Left renal cortex interstitium (tissue), 4 donors: ENCODE results near the gene CPAMD8. TPM values are rescaled to one million over a fixed set of nuclear protein-coding genes. Genes with fewer than 3 reads are reported as not detected.

ENCODE experiments used
- DNase-seq, 4 donors: peaks; one replicate each; pipeline ENCODE4 v3.0.0-alpha.2; 2013; ENCODE audit warnings: low read depth in 4 of 4, low spot score in 2 of 4, missing footprints in 1 of 4
- polyA plus RNA-seq, 4 donors: library from polyadenylated mRNA; unstranded; fragments of 120-200 nt; gene quantifications; one replicate each; pipeline ENCODE4 v1.2.1, GENCODE V29; 2013; ENCODE audit not compliant: insufficient read length in 4 of 4

CPAMD8 gene
- polyA plus RNA-seq, result 10 to 100 TPM; 32.8 to 61.5 (median 45.7) TPM

DNA sequence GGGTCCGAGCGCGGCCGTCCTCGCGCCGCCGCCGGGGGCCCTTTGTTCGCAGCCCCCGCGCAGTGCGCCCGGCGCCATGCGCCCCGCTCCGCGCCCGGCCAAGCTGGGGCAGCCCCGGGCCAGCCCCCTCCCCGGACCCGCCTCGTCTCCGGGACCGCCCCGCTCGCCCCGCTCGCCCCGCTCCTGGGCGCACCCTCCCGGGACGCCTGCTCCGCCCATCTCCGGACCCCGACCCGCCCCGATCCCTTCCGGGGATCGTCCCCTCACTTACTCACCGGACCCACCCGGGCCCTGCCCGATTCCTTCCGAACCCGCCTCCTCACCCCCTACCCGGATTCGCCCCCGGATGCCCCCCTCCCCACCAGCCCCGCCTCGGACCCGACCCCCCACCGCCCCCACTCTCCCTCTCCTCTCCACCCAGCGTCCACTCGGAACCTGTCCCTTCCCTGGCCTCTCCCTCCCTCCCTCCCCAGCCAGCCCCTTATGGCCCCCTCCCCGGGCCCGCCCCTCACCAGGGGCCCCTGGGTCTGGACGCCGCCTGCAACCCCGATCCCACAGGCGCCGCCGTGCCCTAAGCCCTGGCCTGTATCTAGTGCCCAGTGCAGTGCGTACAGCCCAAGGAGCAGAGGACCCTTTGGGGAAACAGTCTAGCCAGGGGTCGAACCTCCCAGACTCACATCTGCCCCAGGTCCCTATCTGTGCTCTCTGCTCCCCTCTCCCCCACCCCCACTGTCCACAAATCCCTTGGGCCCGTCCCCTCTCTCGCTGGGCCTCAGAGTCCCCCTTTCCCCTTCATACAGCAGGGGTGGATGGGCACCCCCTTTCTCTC lies at the start of gene CPAMD8:
CPAMD8 (minus strand) TSS at position 105 of the 829 bp plus-strand sequence. CDS start 168 bp downstream, outside the sequence.
- no peak for DNase-seq

DNA sequence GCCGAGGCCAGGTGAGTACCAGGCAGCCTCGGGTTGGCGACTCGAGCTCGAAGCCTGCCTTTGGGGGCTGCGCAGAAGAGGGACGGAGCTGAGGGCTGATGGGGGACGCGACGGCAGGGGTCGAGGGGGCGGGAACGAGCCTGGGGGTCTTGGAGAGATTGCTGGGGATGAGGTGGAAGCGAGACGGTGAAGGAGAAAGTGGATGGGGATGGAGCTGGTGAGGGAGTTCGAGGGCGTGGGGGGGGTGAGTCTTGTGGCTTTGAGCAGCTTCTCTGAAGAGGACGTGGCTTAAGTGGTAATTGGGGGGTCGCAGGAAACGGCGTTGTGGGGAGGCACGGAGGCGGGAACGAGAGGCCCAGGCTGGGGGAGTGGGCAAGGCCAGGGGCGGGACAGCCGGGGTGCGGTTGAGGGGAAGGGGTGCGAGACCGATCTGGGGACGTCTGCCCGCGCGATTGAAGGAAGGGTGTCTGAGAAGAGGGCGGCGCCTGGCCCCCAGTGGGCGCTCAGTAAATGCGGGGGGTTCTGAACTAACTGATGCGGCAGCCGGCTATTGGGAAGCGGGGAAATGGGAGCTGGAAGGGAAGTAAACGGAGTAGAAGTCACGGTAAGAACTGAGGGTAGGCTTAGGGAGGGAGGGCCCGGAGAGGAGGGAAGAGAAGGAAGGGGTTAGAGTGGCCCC lies 49.4 kb upstream of the CPAMD8 start:
- no peak for DNase-seq

DNA sequence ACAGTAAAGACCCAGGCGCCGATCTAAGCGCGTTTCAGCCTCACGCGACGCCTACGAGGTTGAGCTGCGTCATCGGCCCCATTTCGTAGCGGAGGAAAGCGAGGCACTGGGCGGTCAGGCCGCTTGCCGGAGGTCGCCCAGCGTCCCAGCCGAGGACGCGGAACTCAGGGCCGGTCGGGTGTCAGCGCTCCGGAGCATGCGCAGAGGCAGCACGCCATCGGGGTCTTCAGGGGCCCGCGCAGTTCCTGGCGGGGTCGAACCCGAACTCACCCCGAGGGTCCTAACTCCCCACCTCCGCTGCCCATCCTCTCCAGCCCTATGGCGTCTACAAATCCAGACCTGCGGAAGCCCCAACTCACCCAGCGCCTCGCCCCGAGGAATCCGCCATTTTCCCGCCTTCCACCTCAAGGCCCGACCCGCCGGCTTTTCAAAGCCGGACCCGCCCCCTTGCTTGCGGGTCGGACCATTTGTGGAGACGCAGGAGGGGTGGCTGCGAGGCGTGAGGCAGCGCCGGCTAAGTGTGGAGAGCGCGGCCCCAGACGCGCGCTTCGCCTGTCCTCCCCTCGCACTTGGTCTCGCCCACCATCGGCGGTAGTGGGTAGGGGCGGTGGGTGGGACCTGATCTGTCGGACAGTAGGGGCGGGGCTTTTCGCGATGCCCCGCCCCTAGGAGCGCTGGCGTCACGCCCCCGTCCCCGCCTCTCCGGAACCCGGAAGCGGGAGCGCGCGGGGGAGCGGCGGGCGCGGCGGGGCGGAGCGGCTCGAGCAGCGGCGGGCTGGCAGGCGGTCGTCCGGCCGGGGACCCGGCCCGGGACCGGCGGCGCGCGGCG lies 48.6 kb upstream of the CPAMD8 start, which contains the start of the genes HAUS8 and MYO9B:
HAUS8 (minus strand) TSS at position 418 of the 829 bp plus-strand sequence; CDS start at position 388, 30 bp downstream.
MYO9B (plus strand) TSS at position 743 of the 829 bp plus-strand sequence. CDS start 25,941 bp downstream, outside the sequence.
- peak; percentile 92 to 99 (median 98) for DNase-seq

DNA sequence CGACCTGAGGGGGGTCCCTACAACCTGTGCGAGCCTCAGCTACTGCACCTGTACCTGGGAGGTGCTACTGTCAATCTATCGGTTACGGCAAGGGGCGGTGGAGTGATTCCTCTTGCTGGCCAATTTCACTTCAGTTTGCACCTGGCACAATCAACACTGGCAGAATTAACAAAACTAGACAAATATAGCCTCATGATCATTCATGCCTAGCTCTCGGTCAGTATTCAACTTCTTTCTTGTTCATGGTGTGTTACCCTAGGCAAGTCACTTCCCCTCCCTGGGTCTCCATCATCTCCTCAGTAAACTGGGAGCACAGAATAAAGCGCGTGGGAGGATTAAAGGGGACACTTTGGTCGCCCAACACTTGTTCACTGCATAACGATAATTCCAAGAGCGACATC lies 48.0 kb upstream of the CPAMD8 start:
- no peak for DNase-seq

GRCh38 chr19:17073869-17074633 lies 47.4 kb upstream of the CPAMD8 start:
- DNase-seq, result no peak

GRCh38 chr19:17070912-17071311 lies 44.3 kb upstream of the CPAMD8 start:
- DNase-seq, result no peak

DNA sequence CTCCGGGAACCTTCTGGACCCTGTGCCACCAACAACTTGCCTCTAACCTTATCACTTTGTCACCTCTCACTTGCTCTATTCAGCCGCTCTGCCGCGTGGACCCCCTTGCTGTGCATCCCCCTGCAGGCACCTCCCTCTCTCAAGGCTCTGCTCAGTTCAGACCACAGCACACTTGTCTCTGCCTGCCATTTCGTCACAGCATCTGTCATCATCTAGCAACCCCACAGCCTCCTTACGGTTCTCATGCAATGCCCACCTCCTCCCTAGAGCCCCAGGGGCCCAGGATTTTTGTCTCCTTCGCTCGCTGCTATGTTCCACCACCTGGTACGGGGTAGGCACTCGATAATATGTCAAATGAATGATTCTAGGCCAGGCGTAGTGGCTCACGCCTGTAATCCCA lies 43.8 kb upstream of the CPAMD8 start:
- no peak for DNase-seq

GRCh38 chr19:17069193-17069592 lies 42.6 kb upstream of the CPAMD8 start:
- DNase-seq, result no peak

GRCh38 chr19:17063428-17063827 lies 36.8 kb upstream of the CPAMD8 start:
- no peak for DNase-seq

GRCh38 chr19:17061691-17062090 lies 35.1 kb upstream of the CPAMD8 start:
- no peak for DNase-seq

DNA sequence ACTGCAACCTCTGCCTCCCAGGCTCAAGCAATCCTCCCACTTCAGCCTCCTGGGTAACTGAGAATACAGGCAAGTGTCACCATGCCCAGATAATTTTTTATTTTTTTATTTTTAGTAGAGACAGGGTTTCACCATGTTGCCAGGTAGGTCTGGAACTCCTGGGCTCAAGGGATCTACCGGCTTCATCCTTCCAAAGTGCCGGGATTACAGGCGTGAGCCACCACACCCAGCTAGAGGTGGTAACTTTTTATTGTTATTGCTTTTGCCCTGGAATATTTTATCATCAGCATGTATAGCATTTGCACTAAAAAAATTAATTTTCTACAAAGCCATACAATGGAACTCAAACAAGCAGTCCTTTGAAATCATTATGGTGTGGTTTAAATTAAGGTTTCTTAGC lies 34.6 kb upstream of the CPAMD8 start:
- no peak for DNase-seq

DNA sequence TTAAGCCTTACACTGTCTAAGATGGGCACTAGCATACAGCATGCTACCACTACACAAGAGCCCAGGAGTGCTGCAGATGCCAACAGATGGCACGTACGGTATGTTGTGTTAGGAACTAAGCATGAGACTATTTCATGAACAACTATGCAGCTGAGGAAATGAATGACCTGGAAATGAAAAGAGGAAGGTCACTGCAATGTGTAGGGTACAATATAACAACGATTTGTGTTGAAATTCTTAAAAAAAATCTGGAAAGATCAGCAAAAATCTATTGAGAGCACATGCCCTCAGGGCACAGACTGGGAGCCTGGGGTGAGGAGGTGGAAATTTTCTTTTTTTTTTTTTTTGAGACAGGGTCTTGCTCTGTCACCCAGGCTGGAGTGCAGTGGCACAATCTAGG lies 34.2 kb upstream of the CPAMD8 start:
- no peak for DNase-seq

DNA sequence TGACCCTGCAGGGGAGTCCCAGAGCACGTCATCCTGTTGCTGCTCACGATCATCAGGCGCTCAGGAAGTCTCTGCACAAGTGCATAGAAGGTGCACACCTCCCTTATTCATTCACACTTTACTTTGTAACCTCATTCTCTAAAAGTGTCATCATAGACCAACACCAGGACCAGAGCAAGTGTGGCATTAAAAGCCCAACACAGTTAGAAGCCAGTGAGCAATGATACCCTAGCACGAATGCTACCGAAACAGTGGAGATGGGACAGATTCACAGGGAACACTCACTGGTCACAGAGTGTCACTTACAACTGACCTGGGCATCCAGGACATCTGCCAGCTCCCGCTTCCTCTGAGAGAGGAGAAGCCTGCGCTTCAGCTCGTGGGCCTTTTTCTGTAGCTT lies 31.6 kb upstream of the CPAMD8 start:
- DNase-seq, result no peak

GRCh38 chr19:17055636-17056035 lies 29.0 kb upstream of the CPAMD8 start:
- DNase-seq, result no peak

- DNase-seq, result no peak
These were observed 28.1 kb upstream of the CPAMD8 start for GRCh38 chr19:17054746-17055145.

DNA sequence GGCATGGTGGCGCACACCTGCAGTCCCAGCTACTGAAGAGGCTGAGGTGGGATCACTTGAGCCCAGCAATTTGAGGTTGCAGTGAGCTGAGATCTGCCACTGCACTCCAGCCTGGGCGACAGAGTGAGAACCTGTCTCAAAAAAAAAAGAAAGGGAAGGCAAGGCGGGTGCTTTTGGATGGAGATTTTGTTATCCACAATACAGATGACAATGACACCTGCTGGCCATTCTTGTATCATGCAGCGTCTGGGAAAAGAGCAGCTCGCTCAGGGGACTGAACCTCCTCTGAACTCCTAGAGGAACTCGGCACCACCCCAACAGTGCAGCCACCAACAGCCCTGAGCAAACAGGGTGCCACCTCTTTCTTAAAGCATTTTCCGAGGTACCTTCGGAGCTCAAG lies 25.8 kb upstream of the CPAMD8 start:
- DNase-seq, result no peak

GRCh38 chr19:17049711-17050280 lies 23.2 kb upstream of the CPAMD8 start:
- DNase-seq, result no peak

- no peak for DNase-seq
These were observed 22.4 kb upstream of the CPAMD8 start for GRCh38 chr19:17048885-17049453.

GRCh38 chr19:17045907-17046502 lies 19.4 kb upstream of the CPAMD8 start:
- DNase-seq, result no peak
